Skin of body (tissue), 2 donors: ENCODE results near the gene PLA2G2C. TPM values are rescaled to one million over a fixed set of nuclear protein-coding genes. Genes with fewer than 3 reads are reported as not detected.

Experiments used
- DNase-seq: peaks from one replicate; lab custom pipeline; 2025; lab: John Stamatoyannopoulos, UW
- total RNA-seq: library from RNA; depleted of rRNA; stranded (reverse); fragments of >200 nt; gene quantifications from one replicate; pipeline ENCODE4 v1.2.3, GENCODE V29; 2014

The PLA2G2C gene
- total RNA-seq, 1 donor from 2014 or later = not detected

GRCh38 chr1:20184997-20185833 is 1.1 kb downstream of the PLA2G2C start:
- DNase-seq = no peak

- DNase-seq = no peak
Measured at GRCh38 chr1:20184481-20184900, 1.8 kb downstream of the PLA2G2C start.

GRCh38 chr1:20183616-20184271 is 2.6 kb downstream of the PLA2G2C start:
- DNase-seq = no peak

- no peak for DNase-seq
Measured at GRCh38 chr1:20183035-20183434, 3.3 kb downstream of the PLA2G2C start.

- no peak for DNase-seq
Measured at GRCh38 chr1:20182415-20182814, 3.9 kb downstream of the PLA2G2C start.

- DNase-seq = no peak
Measured at GRCh38 chr1:20180844-20181207, 5.5 kb downstream of the PLA2G2C start.

- DNase-seq = no peak
Measured at GRCh38 chr1:20180129-20180843, 6.0 kb downstream of the PLA2G2C start.

GRCh38 chr1:20179371-20180128 is 6.8 kb downstream of the PLA2G2C start:
- no peak for DNase-seq

- DNase-seq = no peak
Measured at GRCh38 chr1:20178634-20179370, 7.5 kb downstream of the PLA2G2C start.

GRCh38 chr1:20174937-20175666 is 11.2 kb downstream of the PLA2G2C start:
- DNase-seq = no peak

GRCh38 chr1:20172033-20172590 is 14.2 kb downstream of the PLA2G2C start:
- DNase-seq = no peak

GRCh38 chr1:20169932-20170331 is 16.4 kb downstream of the PLA2G2C start:
- no peak for DNase-seq

- no peak for DNase-seq
Measured at GRCh38 chr1:20168564-20169491, 17.5 kb downstream of the PLA2G2C start.

- DNase-seq = no peak
Measured at GRCh38 chr1:20167126-20167525, 19.2 kb downstream of the PLA2G2C start.

GRCh38 chr1:20166051-20166450 is 20.3 kb downstream of the PLA2G2C start:
- no peak for DNase-seq

GRCh38 chr1:20165522-20165951 is 20.8 kb downstream of the PLA2G2C start:
- DNase-seq = no peak

- DNase-seq = no peak
Measured at GRCh38 chr1:20164694-20165202, 21.6 kb downstream of the PLA2G2C start.

GRCh38 chr1:20160034-20160433 is 26.3 kb downstream of the PLA2G2C start:
- no peak for DNase-seq
